AG04450 (cell line): ENCODE data around the gene OTOG. TPM values are rescaled to one million over a fixed set of nuclear protein-coding genes. Genes with fewer than 3 reads are reported as not detected.

ENCODE experiments used
- CTCF ChIA-PET: fragments of 300-600, 350-600 bp; formaldehyde crosslinking; extraction: SDS; loops from one replicate; lab custom pipeline; 2022; ENCODE audit warnings: antibody characterized with exemption, inconsistent platforms; lab: Charles Lee
- POLR2A ChIA-PET: fragments of 350-600 bp; formaldehyde crosslinking; extraction: SDS; loops from one replicate; lab custom pipeline; 2021; ENCODE audit warnings: antibody characterized with exemption, inconsistent platforms; lab: Yijun Ruan, JAX
- DNase-seq: peaks from one replicate; pipeline ENCODE4 v3.0.0-alpha.2; 2011; ENCODE audit warnings: low read depth, low spot score
- H3K27ac ChIP-seq: one replicate; pipeline ENCODE4 v1.5.1; 2012; ENCODE audit warnings: low read depth, low read length, control low read depth
- H3K27me3 ChIP-seq: one replicate; pipeline ENCODE4 v1.6.0; 2012; ENCODE audit warnings: low read length; ENCODE audit not compliant: control insufficient read depth, insufficient read depth
- H3K4me3 ChIP-seq: 2 replicates; pipeline ENCODE4 v1.5.1; 2011; ENCODE audit warnings: mild to moderate bottlenecking, low read depth, low read length, control low read depth
- H3K9me3 ChIP-seq: 2 replicates; pipeline ENCODE4 v1.5.1; 2012; ENCODE audit warnings: low read length; ENCODE audit not compliant: control insufficient read depth, insufficient read depth
- CTCF ChIP-seq: IDR thresholded peaks from 2 replicates; pipeline ENCODE4 v1.5.1; 2011; ENCODE audit warnings: low read depth, low read length, control low read depth, inconsistent platforms
- polyA plus RNA-seq: library from polyadenylated mRNA; depleted of rRNA; stranded (reverse); fragments of >200 nt; gene quantifications from 2 replicates; pipeline ENCODE4 v1.2.3, GENCODE V29; 2011

OTOG gene
- polyA plus RNA-seq, 1 experiment: not detected

GRCh38 chr11:17561111-17561415 lies 14.0 kb downstream of the OTOG start:
- Histone ChIP-seq H3K27ac (no peak overlapping the region), H3K27me3 (peaks cover 3% of the 10 kb centered on the region), H3K4me3 (no peak overlapping the region), H3K9me3 (no peaks in the 10 kb centered on the region)
- TF ChIP-seq CTCF: no peak
- ChIA-PET CTCF (no interaction called here), POLR2A (no interaction called here)
- DNase-seq: no peak

GRCh38 chr11:17561526-17561925 lies 14.5 kb downstream of the OTOG start:
- TF ChIP-seq CTCF: no peak
- Histone ChIP-seq H3K27ac (no peak overlapping the region), H3K27me3 (peaks cover 3% of the 10 kb centered on the region), H3K9me3 (no peaks in the 10 kb centered on the region), H3K4me3 (no peak overlapping the region)
- DNase-seq: no peak
- POLR2A ChIA-PET: no interaction called here
- CTCF ChIA-PET: no interaction called here

GRCh38 chr11:17563231-17563646 lies 16.2 kb downstream of the OTOG start:
- no peak overlapping the region for H3K4me3 ChIP-seq
- no peak for TF ChIP-seq CTCF
- H3K27ac ChIP-seq: no peak overlapping the region
- no peaks in the 10 kb centered on the region for H3K9me3 ChIP-seq
- peaks cover 3% of the 10 kb centered on the region for H3K27me3 ChIP-seq
- POLR2A ChIA-PET: no interaction called here
- DNase-seq: no peak
- CTCF ChIA-PET: no interaction called here

GRCh38 chr11:17563961-17564686 lies 17.1 kb downstream of the OTOG start:
- no peak for DNase-seq
- Histone ChIP-seq H3K9me3 (no peaks in the 10 kb centered on the region), H3K27me3 (peaks cover 3% of the 10 kb centered on the region), H3K27ac (no peak overlapping the region), H3K4me3 (no peak overlapping the region)
- TF ChIP-seq CTCF: no peak
- ChIA-PET POLR2A (no interaction called here), CTCF (no interaction called here)

GRCh38 chr11:17564687-17565042 lies 17.6 kb downstream of the OTOG start:
- ChIA-PET CTCF (no interaction called here), POLR2A (no interaction called here)
- 0 out of 2 replicates have a peak, but pooled peaks have one; percentile 11 for TF ChIP-seq CTCF
- no peak for DNase-seq
- Histone ChIP-seq H3K9me3 (no peaks in the 10 kb centered on the region), H3K27me3 (peaks cover 3% of the 10 kb centered on the region), H3K4me3 (no peak overlapping the region), H3K27ac (no peak overlapping the region)
